GM12875 (cell line): ENCODE measurements around the gene HOXC5.

Experiments
- H3K4me3 ChIP-seq: one replicate; pipeline ENCODE4 v1.5.1; 2011; ENCODE audit warnings: low read depth, low read length, control low read depth
- TF ChIP-seq, protein P1 (sequence below): IDR thresholded peaks from 2 replicates; pipeline ENCODE4 v1.5.1; 2011; ENCODE audit warnings: low read depth, mild to moderate bottlenecking, control low read depth, inconsistent platforms, low read length, moderate library complexity, borderline replicate concordance; ENCODE audit not compliant: insufficient read depth

HOXC5 gene

DNA sequence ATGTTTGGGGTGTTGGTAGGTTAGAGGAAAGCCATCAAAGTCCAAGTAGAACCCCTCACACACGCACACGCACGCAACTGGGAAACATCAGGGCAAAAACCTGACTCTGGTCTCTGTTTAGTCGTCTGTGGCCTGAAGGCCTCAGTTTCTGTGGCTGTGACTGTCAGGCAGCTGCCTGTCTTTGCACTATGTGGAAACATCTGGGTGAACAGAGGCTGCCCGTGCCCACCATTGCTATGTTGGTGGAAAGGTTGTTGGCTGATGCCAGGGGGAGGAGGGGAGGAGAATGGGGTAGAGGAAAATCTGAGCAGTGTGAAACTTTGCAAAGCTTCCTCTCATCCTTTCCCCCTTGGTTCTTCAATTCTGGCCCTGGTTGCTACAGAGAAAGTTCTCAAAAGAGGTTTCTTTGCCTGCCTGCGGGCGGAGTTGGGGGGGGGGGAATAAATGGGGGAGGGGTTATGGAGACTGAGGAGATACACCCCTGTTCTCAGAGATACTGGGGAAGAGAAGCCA is 40.4 kb upstream of the HOXC5 start:
- no peak overlapping the region for H3K4me3 ChIP-seq
- TF ChIP-seq, protein P1, sequence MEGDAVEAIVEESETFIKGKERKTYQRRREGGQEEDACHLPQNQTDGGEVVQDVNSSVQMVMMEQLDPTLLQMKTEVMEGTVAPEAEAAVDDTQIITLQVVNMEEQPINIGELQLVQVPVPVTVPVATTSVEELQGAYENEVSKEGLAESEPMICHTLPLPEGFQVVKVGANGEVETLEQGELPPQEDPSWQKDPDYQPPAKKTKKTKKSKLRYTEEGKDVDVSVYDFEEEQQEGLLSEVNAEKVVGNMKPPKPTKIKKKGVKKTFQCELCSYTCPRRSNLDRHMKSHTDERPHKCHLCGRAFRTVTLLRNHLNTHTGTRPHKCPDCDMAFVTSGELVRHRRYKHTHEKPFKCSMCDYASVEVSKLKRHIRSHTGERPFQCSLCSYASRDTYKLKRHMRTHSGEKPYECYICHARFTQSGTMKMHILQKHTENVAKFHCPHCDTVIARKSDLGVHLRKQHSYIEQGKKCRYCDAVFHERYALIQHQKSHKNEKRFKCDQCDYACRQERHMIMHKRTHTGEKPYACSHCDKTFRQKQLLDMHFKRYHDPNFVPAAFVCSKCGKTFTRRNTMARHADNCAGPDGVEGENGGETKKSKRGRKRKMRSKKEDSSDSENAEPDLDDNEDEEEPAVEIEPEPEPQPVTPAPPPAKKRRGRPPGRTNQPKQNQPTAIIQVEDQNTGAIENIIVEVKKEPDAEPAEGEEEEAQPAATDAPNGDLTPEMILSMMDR, result no peak

DNA sequence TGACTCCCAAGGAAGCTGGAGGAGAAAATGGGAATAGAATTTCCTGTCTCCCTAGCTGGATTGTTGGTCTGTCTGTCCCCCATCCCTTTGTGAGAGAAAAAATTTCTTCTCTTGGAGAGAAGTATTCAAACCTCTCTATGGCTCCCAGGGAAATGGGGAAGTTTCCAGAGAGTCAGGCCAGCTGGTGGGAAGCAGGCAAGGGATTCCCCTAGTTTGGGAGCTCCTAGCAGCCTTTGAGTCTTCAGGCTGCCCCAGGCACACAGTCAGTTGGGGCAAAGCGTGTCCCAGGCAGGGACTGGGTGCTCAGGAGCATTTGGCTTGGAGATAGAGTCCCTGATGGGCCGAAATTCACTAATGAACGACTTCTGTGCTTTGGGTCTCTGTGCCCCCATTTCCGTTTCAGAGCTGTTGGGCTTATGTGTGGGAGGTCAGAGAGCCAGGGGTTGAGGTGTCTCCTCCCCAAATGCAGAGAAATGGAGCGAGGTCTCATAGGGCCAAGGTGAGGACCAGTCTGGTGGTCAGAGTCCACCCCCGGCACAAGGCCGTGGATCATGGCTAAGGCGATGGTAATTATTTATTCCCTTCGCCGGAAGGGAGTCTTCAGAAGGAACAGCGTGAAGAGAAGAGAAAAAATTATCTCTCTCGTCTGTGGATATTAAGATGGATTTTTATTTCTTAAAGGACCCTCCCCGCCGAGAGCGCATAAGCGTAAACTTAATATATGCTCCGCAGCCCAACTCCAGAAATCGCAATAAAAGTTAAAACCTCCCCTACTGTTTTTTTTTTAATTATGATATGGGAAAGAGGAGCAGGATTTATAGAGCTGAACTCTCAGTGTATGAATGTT is 39.5 kb upstream of the HOXC5 start:
- H3K4me3 ChIP-seq, result no peak overlapping the region
- TF ChIP-seq, protein P1, result no peak

DNA sequence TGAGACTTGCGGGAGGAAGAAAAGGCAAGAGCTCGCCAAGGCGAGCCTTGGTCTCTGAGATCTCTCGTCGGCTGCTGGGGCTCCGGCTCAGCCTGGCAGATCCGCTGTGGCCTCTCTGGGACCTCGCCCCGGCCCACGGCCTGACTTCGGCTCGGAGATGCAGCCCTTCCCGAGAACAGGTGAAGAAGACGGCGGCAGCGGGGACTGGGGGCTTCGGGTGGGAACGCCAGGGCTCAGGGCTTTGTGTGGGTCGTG is 38.9 kb upstream of the HOXC5 start:
- TF ChIP-seq, protein P1, result no peak
- no peak overlapping the region for H3K4me3 ChIP-seq

DNA sequence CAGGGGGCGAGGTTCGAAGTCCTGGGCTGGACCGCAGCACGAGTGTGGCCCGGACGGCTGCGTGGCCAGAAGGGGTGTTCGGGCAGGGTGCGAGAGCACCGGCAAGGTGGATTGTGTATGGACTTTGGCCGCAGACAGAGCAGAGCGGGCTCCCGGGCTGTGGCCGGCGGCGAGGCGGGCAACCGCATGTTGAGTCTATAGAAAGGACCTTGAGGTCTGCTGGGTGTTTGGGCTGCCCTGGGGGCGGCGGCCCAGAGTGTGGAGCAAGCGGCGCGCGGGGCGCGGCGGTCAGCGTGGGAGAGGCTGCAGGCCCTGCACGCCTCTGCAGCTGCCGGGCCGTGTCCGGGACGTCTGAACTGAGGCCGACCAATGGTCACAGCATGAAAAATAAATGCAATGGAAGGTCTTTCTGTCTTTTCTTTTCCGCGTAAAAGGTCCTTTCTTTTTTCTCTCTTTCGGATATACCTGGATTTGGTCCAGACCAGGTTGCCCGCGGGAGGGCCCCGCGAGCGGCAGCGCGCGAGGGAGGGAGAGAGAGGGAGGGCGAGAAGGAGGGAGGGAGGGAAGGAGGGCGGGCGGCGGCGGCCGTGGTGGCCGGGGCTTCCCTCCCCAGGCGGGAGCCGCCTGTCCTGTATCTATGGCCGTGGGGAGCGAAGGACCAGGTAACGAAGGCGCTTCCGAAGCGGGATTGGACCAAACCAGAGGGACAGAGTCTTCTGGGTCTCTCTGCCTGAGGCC is 38.4 kb upstream of the HOXC5 start:
- peak overlapping the region; percentile 5 for H3K4me3 ChIP-seq
- TF ChIP-seq, protein P1, result no peak

DNA sequence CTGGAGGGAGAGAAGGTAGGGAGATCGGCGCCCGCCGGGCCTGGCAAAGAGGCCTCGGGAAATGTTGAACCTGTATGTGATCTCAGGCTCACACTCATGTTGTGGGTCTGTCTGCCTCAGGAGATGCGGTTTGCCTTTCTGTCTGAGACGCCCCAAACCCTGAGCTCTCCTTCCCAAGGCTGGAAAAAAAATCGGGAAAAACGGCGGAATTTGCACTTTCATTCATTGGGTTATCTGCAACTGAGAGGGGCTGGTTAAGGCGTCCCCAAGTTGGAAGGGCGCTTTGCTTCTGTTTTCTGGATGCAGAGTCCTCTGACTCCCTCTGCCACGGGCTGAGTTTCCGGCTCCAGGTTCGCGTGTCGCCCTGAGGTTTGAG is 37.9 kb upstream of the HOXC5 start:
- H3K4me3 ChIP-seq, result peak overlapping the region; percentile 5
- TF ChIP-seq, protein P1, result no peak

DNA sequence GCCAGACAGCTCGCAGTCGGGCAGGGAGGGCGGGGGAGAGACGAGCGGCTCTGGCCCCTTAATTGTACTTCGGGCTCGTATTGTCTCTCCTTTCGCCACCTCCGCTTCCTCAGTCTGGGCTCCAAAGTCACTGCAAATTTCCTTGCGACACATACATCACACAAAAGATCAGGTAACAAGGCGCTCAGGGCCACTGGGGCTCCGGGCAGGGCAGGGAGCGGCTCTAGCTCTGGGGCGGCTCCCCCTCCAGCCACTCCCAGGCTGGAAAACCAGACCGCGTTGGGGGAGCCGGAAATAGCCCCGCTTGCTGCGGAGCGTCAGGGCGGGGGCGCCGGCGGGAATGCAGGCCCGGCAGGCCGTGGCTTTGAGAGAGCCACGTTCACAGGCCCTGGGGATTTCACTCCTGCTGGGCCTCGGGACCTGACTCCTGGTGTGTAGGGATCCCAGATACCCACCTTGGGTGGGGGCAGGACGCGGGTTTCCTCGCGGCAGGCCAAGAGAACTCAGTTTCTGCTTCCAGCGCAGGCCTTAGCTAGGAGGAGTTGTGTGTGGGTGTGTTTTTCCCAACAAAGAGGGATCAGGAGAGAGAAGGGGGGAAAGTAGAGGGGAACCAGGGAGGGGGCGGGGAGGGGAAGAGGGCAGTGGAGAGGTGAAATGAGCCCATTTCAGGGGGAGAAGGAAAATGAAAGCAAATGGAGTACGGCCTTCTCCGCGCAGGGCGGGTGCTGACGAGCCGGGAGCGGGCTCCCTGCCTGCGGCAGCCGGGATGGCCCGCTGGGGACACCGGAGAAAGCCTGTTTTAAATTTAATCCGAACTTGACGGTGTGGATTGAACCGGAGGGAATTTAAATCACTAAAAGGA is 37.2 kb upstream of the HOXC5 start:
- TF ChIP-seq, protein P1, result no peak
- H3K4me3 ChIP-seq, result peak overlapping the region; percentile 49
